Naive thymus-derived CD4-positive, alpha-beta T cell (primary cell): ENCODE results near the gene BTNL2. TPM values are rescaled to one million over a fixed set of nuclear protein-coding genes. Genes with fewer than 3 reads are reported as not detected.

ENCODE experiments used
- ATAC-seq: fragments of 150-1000 bp; cut with Tn5 transposase; 2 replicates; pipeline ENCODE4 v1.10.0; 2021; ENCODE audit warnings: mild to moderate bottlenecking, moderate library complexity
- CTCF ChIA-PET: fragments of 350-600 bp; sonication (Branson Sonifier 250); formaldehyde crosslinking; loops from one replicate; lab custom pipeline; 2021; ENCODE audit warnings: antibody characterized with exemption; lab: Charles Lee
- POLR2A ChIA-PET: fragments of 350-600 bp; sonication (Branson Sonifier 250); formaldehyde crosslinking; loops from one replicate; lab custom pipeline; 2021; ENCODE audit warnings: antibody characterized with exemption, inconsistent platforms; lab: Charles Lee
- DNase-seq, 9 donors: peaks; one replicate each; pipeline versions ENCODE4 v3.0.0 to v3.0.0-alpha.2; 2020 to 2022; ENCODE audit warnings: mixed read lengths in 1 of 9
- H3K27ac ChIP-seq: one replicate; pipeline ENCODE4 v1.7.0; 2013; ENCODE audit warnings: mild to moderate bottlenecking, low read depth, low read length, moderate library complexity
- H3K27me3 ChIP-seq, 2 donors: one replicate each; pipeline ENCODE4 v1.7.0; 2013; ENCODE audit warnings: low read length in 2 of 2, mild to moderate bottlenecking in 2 of 2, moderate library complexity in 2 of 2; ENCODE audit not compliant: control insufficient read depth in 2 of 2, insufficient read depth in 2 of 2
- H3K36me3 ChIP-seq, 3 experiments: 1 replicate in 2 of 3; 2 replicates in 1 of 3; pipeline ENCODE4 v1.7.0; 2013; ENCODE audit warnings: low read length in 3 of 3, mild to moderate bottlenecking in 3 of 3, moderate library complexity in 1 of 3; ENCODE audit not compliant: insufficient read depth in 3 of 3, control insufficient read depth in 2 of 3
- H3K4me1 ChIP-seq, 2 donors: one replicate each; pipeline ENCODE4 v1.7.0; 2013; ENCODE audit warnings: low read length in 2 of 2, mild to moderate bottlenecking in 2 of 2, moderate library complexity in 1 of 2; ENCODE audit not compliant: control insufficient read depth in 2 of 2, insufficient read depth in 2 of 2
- H3K4me3 ChIP-seq: 2 replicates; pipeline ENCODE4 v1.7.0; 2013; ENCODE audit warnings: mild to moderate bottlenecking, low read length
- H3K9me3 ChIP-seq, 3 experiments: 1 replicate in 2 of 3; 2 replicates in 1 of 3; pipeline ENCODE4 v1.7.0; 2013; ENCODE audit warnings: low read length in 3 of 3; ENCODE audit not compliant: control insufficient read depth in 2 of 3
- H3K27ac Mint-ChIP-seq, 9 donors: one replicate each; pipeline ENCODE4 v1.8.0; 2020 to 2022; ENCODE audit warnings: mixed read lengths in 9 of 9, mild to moderate bottlenecking in 8 of 9, moderate library complexity in 5 of 9, inconsistent platforms in 2 of 9
- H3K27me3 Mint-ChIP-seq, 5 donors: one replicate each; pipeline ENCODE4 v1.8.0; 2021 to 2022; ENCODE audit warnings: mixed read lengths in 5 of 5, mild to moderate bottlenecking in 1 of 5
- H3K36me3 Mint-ChIP-seq, 5 donors: one replicate each; pipeline ENCODE4 v1.8.0; 2020 to 2022; ENCODE audit warnings: mixed read lengths in 5 of 5, mild to moderate bottlenecking in 3 of 5, inconsistent platforms in 1 of 5
- H3K4me1 Mint-ChIP-seq, 7 donors: one replicate each; pipeline ENCODE4 v1.8.0; 2020 to 2022; ENCODE audit warnings: mixed read lengths in 7 of 7, mild to moderate bottlenecking in 3 of 7, inconsistent platforms in 1 of 7
- H3K4me3 Mint-ChIP-seq, 10 donors: one replicate each; pipeline ENCODE4 v1.8.0; 2020 to 2022; ENCODE audit warnings: mild to moderate bottlenecking in 10 of 10, mixed read lengths in 10 of 10, moderate library complexity in 6 of 10, inconsistent platforms in 2 of 10
- H3K9me3 Mint-ChIP-seq, 11 donors: one replicate each; pipeline ENCODE4 v1.8.0; 2020 to 2022; ENCODE audit warnings: mixed read lengths in 11 of 11, mild to moderate bottlenecking in 4 of 11, inconsistent platforms in 1 of 11, moderate library complexity in 1 of 11
- intact Hi-C, 2 donors: fragments of 100-400 bp; cut with micrococcal nuclease; formaldehyde crosslinking; loops; one replicate each; pipeline ENCODE4 v1.15.1; 2023
- polyA plus RNA-seq, 2 donors: library from polyadenylated mRNA; unstranded; fragments of 300-500 nt; fragmentation: Illumina TruSeq; gene quantifications; one replicate each; pipeline ENCODE4 v1.2.3, GENCODE V29; 2021
- total RNA-seq, 6 experiments: library from RNA in 5 of 6; stranded (reverse) in 5 of 6; gene quantifications; 1 replicate in 5 of 6; 2 replicates in 1 of 6; pipeline ENCODE4 v1.2.3 and lab custom pipeline; 2021 to 2026

Gene BTNL2
- total and polyA plus RNA-seq, 7 experiments from 2014 or later: not detected

- intact Hi-C loops: loop anchor here (1.0 to 5.0 kb wide), 5 partner anchors 261 to 436 kb away; no protein-coding TSS in a partner anchor
- H3K9me3 Mint-ChIP-seq: no peaks in the 10 kb centered on the region
- Histone ChIP-seq H3K9me3 (no peaks in the 10 kb centered on the region), H3K27me3 (peaks cover 0 to 4% of the 10 kb centered on the region in 2 donors), H3K4me1 (no peaks in the 10 kb centered on the region), H3K27ac (no peak overlapping the region), H3K4me3 (no peak overlapping the region), H3K36me3 (no peaks in the 10 kb centered on the region)
- H3K4me1 Mint-ChIP-seq: peaks cover 0 to 2% (median 0%) of the 10 kb centered on the region in 7 donors
- peak in 5 of 9 donors; percentile 16 to 47 (median 33) for DNase-seq
- H3K27me3 Mint-ChIP-seq: peaks cover 0 to 47% (median 3%) of the 10 kb centered on the region in 5 donors
- peak; percentile 52 for ATAC-seq
- no peak overlapping the region for H3K4me3 Mint-ChIP-seq
- POLR2A ChIA-PET: no interaction called here
- H3K36me3 Mint-ChIP-seq: no peaks in the 10 kb centered on the region
- H3K27ac Mint-ChIP-seq: no peak overlapping the region
- CTCF ChIA-PET: interaction anchor here (0.6 to 2.3 kb wide), 7 partner anchors 18 to 531 kb away, joined by 3 to 12 read pairs (median 3); no protein-coding TSS in a partner anchor
Measured at GRCh38 chr6:32432050-32432450, 25.1 kb upstream of the BTNL2 start.

- CTCF ChIA-PET: interaction anchor here (0.7 to 1.5 kb wide), 6 partner anchors 17 to 1973 kb away, joined by 3 to 12 read pairs (median 4); no protein-coding TSS in a partner anchor
- POLR2A ChIA-PET: interaction anchor here (0.8 kb wide), 1 partner anchor 342 kb away, joined by 3 read pairs; no protein-coding TSS in a partner anchor
Measured at GRCh38 chr6:32431142-32431541, 24.2 kb upstream of the BTNL2 start.

GRCh38 chr6:32430179-32430578 is 23.2 kb upstream of the BTNL2 start:
- no peaks in the 10 kb centered on the region for H3K4me1 Mint-ChIP-seq
- DNase-seq (no peak), ATAC-seq (no peak)
- H3K27ac ChIP-seq: no peak overlapping the region
- H3K36me3 Mint-ChIP-seq: no peaks in the 10 kb centered on the region
- H3K9me3 Mint-ChIP-seq: no peaks in the 10 kb centered on the region
- H3K27me3 ChIP-seq: peaks cover 0 to 4% of the 10 kb centered on the region in 2 donors
- H3K4me1 ChIP-seq: no peaks in the 10 kb centered on the region
- no peaks in the 10 kb centered on the region for H3K36me3 ChIP-seq
- H3K9me3 ChIP-seq: no peaks in the 10 kb centered on the region
- no peak overlapping the region for H3K4me3 Mint-ChIP-seq
- ChIA-PET CTCF (interaction anchor here (0.6 to 1.5 kb wide), 3 partner anchors 16 to 438 kb away, joined by 3 to 6 read pairs (median 4); no protein-coding TSS in a partner anchor), POLR2A (no interaction called here)
- H3K4me3 ChIP-seq: no peak overlapping the region
- H3K27ac Mint-ChIP-seq: no peak overlapping the region
- peaks cover 0 to 48% (median 5%) of the 10 kb centered on the region in 5 donors for H3K27me3 Mint-ChIP-seq
- intact Hi-C loops: loop anchor here in 1 of 2 donors (5.0 kb wide), 1 partner anchor 357 kb away; no protein-coding TSS in a partner anchor

More at GRCh38 chr6:32431142-32431541, 24.2 kb upstream of the BTNL2 start:
- H3K4me3 Mint-ChIP-seq: no peak overlapping the region
- H3K27me3 Mint-ChIP-seq: peaks cover 0 to 49% (median 5%) of the 10 kb centered on the region in 5 donors
- no peaks in the 10 kb centered on the region for H3K9me3 Mint-ChIP-seq
- intact Hi-C loops: loop anchor here in 1 of 2 donors (5.0 kb wide), 1 partner anchor 356 kb away; no protein-coding TSS in a partner anchor
- no peaks in the 10 kb centered on the region for H3K4me1 ChIP-seq
- DNase-seq (no peak), ATAC-seq (no peak)
- H3K27me3 ChIP-seq: peaks cover 0 to 4% of the 10 kb centered on the region in 2 donors
- H3K4me1 Mint-ChIP-seq: no peaks in the 10 kb centered on the region
- no peak overlapping the region for H3K4me3 ChIP-seq
- H3K27ac Mint-ChIP-seq: no peak overlapping the region
- no peaks in the 10 kb centered on the region for H3K36me3 Mint-ChIP-seq
- H3K9me3 ChIP-seq: no peaks in the 10 kb centered on the region
- H3K27ac ChIP-seq: no peak overlapping the region
- H3K36me3 ChIP-seq: no peaks in the 10 kb centered on the region

GRCh38 chr6:32427934-32428474 is 21.0 kb upstream of the BTNL2 start:
- Histone ChIP-seq H3K9me3 (no peaks in the 10 kb centered on the region), H3K4me1 (no peaks in the 10 kb centered on the region), H3K27ac (no peak overlapping the region), H3K4me3 (no peak overlapping the region), H3K27me3 (peaks cover 0 to 4% of the 10 kb centered on the region in 2 donors), H3K36me3 (no peaks in the 10 kb centered on the region)
- Mint-ChIP-seq H3K27me3 (peaks cover 0 to 40% (median 9%) of the 10 kb centered on the region in 5 donors), H3K4me3 (no peak overlapping the region), H3K36me3 (no peaks in the 10 kb centered on the region), H3K4me1 (no peaks in the 10 kb centered on the region), H3K27ac (no peak overlapping the region), H3K9me3 (no peaks in the 10 kb centered on the region)
- ATAC-seq (no peak), DNase-seq (no peak)
- ChIA-PET POLR2A (no interaction called here), CTCF (no interaction called here)
- intact Hi-C loops: no loop called here

GRCh38 chr6:32427218-32427617 is 20.2 kb upstream of the BTNL2 start:
- H3K36me3 ChIP-seq: no peaks in the 10 kb centered on the region
- Mint-ChIP-seq H3K9me3 (no peaks in the 10 kb centered on the region), H3K4me3 (no peak overlapping the region), H3K4me1 (no peaks in the 10 kb centered on the region), H3K36me3 (no peaks in the 10 kb centered on the region), H3K27me3 (peaks cover 0 to 42% (median 15%) of the 10 kb centered on the region in 5 donors), H3K27ac (no peak overlapping the region)
- no peak for DNase-seq
- no peaks in the 10 kb centered on the region for H3K9me3 ChIP-seq
- peaks cover 0 to 4% of the 10 kb centered on the region in 2 donors for H3K27me3 ChIP-seq
- H3K4me1 ChIP-seq: no peaks in the 10 kb centered on the region
- intact Hi-C loops: no loop called here
- no peak for ATAC-seq
- H3K4me3 ChIP-seq: no peak overlapping the region
- POLR2A ChIA-PET: no interaction called here
- no peak overlapping the region for H3K27ac ChIP-seq
- CTCF ChIA-PET: interaction anchor here (1.2 kb wide), 1 partner anchor 13 kb away, joined by 5 read pairs; no protein-coding TSS in a partner anchor

- intact Hi-C loops: no loop called here
- Mint-ChIP-seq H3K9me3 (no peaks in the 10 kb centered on the region), H3K4me1 (no peaks in the 10 kb centered on the region), H3K36me3 (no peaks in the 10 kb centered on the region), H3K27me3 (peaks cover 0 to 50% (median 16%) of the 10 kb centered on the region in 5 donors), H3K27ac (no peak overlapping the region), H3K4me3 (no peak overlapping the region)
- no peaks in the 10 kb centered on the region for H3K4me1 ChIP-seq
- no peak for DNase-seq
- ATAC-seq: no peak
- ChIA-PET CTCF (interaction anchor here (1.2 kb wide), 1 partner anchor 12 kb away, joined by 5 read pairs; no protein-coding TSS in a partner anchor), POLR2A (no interaction called here)
- peaks cover 0 to 4% of the 10 kb centered on the region in 2 donors for H3K27me3 ChIP-seq
- H3K4me3 ChIP-seq: no peak overlapping the region
- H3K27ac ChIP-seq: no peak overlapping the region
- H3K36me3 ChIP-seq: no peaks in the 10 kb centered on the region
- no peaks in the 10 kb centered on the region for H3K9me3 ChIP-seq
Measured at GRCh38 chr6:32426338-32426737, 19.4 kb upstream of the BTNL2 start.
